GM18520 (cell line): Measurements from ENCODE around the gene FAM185A.
"Not testable (repeated sequence)": the region's sequence is repeated elsewhere in the genome, so short reads cannot be mapped to it uniquely, and the experiment has no call there.

ENCODE experiments used
- ATAC-seq: cut with Tn5 transposase; IDR thresholded peaks from one replicate; pipeline ENCODE4 v1.9.1; 2021; ENCODE audit not compliant: unreplicated experiment

FAM185A gene

GRCh38 chr7:102776217-102776616, 27.4 kb downstream of the FAM185A start:
- not testable (repeated sequence) for ATAC-seq

- not testable (repeated sequence) for ATAC-seq
Observed at GRCh38 chr7:102778663-102779062, 29.9 kb downstream of the FAM185A start.

- ATAC-seq, result not testable (repeated sequence)
Observed at GRCh38 chr7:102780926-102781325, 32.1 kb downstream of the FAM185A start.

- ATAC-seq, result not testable (repeated sequence)
Observed at GRCh38 chr7:102788770-102789169, 40.0 kb downstream of the FAM185A start.

GRCh38 chr7:102790364-102791100, 41.7 kb downstream of the FAM185A start:
- not testable (repeated sequence) for ATAC-seq

- ATAC-seq, result not testable (repeated sequence)
Observed at GRCh38 chr7:102791367-102791766, 42.6 kb downstream of the FAM185A start.

- ATAC-seq, result not testable (repeated sequence)
Observed at GRCh38 chr7:102791831-102792230, 43.0 kb downstream of the FAM185A start.

- not testable (repeated sequence) for ATAC-seq
Observed at GRCh38 chr7:102794567-102794966, 45.8 kb downstream of the FAM185A start.

GRCh38 chr7:102795987-102796595, 47.3 kb downstream of the FAM185A start:
- not testable (repeated sequence) for ATAC-seq

GRCh38 chr7:102806613-102807012, 57.8 kb downstream of the FAM185A start:
- ATAC-seq, result no peak

GRCh38 chr7:102810916-102811315, 62.1 kb downstream of the FAM185A start:
- no peak for ATAC-seq

GRCh38 chr7:102811942-102812678, 63.3 kb downstream of the FAM185A start:
- ATAC-seq, result no peak

GRCh38 chr7:102813191-102814024, 64.6 kb downstream of the FAM185A start:
- no peak for ATAC-seq

GRCh38 chr7:102814025-102814471, 65.2 kb downstream of the FAM185A start:
- ATAC-seq, result no peak

GRCh38 chr7:102817616-102818573, 69.1 kb downstream of the FAM185A start:
- ATAC-seq, result no peak

- ATAC-seq, result no peak
Observed at GRCh38 chr7:102819151-102819550, 70.4 kb downstream of the FAM185A start.

GRCh38 chr7:102821994-102822747, 73.4 kb downstream of the FAM185A start:
- ATAC-seq, result no peak

GRCh38 chr7:102823390-102824119, 74.8 kb downstream of the FAM185A start:
- no peak for ATAC-seq
